HG03159 (cell line): Measurements from ENCODE around the gene ERBB4.

Source experiments
- ATAC-seq: cut with Tn5 transposase; IDR thresholded peaks from one replicate; pipeline ENCODE4 v1.9.1; 2021; ENCODE audit warnings: mild to moderate bottlenecking, moderate library complexity; ENCODE audit not compliant: unreplicated experiment

ERBB4 gene

DNA sequence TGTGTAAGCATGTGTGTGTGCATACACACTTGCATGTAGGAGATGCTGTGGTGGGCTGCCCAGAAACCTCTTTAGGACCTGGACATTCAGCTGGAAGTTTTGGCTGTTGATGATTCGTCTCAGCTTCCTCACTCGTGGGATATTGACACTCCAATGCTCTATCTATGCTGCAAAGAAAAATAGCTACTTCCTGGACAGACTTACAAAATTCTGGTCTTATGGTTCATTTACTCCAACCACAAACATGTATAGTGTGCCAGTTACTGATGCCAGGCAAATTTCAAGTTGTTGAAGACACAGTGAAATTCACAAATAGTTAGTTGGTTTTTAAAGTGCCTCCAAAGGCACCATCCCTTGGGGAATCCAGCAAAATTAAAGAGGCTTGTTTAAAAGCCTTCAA, 1099.6 kb downstream of the ERBB4 start:
- no peak for ATAC-seq

DNA sequence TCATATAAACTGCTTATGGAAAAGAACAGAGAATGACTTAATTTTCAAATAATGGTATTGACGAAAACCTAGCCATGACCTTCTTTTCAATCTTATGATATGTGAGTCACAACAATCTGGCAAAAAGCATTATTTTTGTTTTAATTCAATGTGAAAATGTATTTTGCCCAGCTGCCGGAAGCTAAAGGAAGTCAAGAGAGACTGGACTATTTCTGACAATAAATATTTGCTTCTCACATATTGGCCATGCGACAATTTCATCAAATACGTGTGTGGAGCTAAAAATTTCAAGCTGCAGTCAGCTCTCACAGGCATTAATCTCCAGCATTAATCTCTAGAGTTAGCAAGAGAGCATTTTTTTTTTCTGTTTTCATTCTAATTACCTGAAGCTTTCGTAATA, 1101.2 kb downstream of the ERBB4 start:
- ATAC-seq, result no peak

DNA sequence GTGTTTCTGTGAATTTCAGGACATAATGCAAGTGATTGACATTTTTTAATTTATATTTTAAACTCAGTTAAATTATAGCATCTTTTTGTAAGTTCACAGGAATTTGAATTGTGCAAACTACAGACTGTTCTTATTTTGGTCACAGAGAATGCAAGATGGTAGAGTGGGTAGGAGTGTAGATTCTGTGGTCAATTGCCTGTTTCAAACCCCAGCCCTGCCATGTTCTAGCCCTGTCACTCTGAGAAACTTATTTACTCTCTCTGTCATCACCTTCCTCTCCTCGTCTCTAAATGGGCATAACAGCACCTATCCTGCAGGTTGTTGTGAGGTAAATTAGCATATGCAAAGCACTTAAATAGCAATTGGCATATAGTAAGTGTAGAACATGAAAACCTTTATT, 1102.4 kb downstream of the ERBB4 start:
- ATAC-seq, result no peak

DNA sequence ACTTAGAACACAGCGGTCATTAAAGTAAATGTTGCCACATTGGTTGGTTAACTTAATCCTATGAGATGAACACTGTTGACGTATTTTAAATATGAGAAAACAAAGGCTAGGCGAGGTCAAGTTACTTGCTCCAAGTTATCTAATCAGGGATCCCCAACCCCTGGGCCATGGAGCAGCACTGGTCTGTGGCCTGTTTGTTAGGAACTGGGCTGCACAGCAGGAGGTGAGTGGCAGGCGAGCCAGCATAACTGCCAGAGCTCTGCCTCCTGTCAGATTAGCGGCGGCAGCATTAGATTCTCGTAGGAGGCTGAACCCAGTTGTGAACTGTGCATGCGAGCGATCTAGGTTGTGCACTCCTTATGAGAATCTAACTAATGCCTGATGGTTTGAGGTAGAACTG, 1103.3 kb downstream of the ERBB4 start:
- no peak for ATAC-seq

DNA sequence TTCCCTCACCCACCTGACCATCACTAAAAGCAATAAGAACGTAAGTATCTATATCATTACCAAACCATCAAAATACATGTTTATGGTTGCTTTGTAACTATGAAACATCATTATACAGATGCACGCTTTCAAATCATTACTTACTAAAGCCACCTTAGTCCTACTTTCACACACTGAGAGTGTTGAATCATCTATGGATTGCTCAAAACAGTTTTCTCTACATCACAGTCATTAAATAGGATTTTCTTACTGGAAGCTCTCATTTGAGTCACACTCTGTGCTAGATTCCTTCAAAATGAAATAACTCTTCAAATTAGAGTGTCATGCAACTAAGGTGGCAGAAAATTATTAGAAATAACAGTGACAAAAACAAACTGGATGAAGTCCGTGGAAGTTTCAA, 1103.8 kb downstream of the ERBB4 start:
- no peak for ATAC-seq

DNA sequence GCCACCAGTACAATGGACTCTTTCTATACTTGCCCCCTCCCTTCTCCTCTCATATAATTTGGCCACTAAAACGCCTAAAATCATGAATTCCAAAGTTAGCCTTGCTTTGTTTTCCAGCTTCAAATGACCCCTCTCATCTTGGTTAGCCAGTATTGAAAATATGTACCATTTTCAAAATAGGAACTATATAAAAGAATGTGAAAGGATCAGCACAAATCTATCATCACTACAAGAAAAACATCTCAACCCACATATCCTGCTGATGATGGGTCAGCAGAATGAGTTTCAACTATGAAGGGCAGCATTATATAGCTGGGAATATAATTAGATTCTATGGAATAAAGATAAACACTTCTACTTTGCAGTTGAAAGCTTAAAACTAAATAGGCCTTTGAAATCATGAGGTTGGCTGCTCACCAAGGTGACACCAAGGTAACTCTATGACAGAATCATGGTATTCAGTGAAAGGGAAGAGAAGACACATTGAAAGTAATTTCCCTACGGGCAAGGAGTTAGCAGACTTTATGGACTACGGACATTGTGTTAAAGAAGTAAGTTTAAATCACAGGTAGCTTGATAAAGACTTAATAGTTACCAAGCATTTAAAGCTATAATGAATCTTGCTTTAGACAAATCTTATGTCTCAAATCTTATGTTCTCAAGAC, 1109.2 kb downstream of the ERBB4 start:
- ATAC-seq, result no peak

DNA sequence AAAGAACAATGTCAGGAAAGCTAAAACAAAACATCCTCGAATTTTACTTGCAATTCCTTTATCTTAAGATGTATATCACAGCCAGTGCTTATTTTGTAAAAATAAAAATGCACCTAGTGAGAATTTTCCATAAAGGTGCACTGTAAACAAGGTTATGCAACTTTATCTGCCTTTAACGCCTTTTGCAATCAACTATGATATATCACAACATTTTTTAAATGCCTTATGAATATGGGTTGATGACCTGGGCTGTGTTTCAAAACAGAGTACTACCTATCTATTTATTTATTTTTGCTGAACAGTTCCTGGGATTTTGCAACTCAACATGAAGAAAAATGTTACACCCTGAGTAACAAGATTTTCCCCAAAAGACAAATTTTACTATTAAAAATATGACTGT, 1112.4 kb downstream of the ERBB4 start:
- no peak for ATAC-seq

DNA sequence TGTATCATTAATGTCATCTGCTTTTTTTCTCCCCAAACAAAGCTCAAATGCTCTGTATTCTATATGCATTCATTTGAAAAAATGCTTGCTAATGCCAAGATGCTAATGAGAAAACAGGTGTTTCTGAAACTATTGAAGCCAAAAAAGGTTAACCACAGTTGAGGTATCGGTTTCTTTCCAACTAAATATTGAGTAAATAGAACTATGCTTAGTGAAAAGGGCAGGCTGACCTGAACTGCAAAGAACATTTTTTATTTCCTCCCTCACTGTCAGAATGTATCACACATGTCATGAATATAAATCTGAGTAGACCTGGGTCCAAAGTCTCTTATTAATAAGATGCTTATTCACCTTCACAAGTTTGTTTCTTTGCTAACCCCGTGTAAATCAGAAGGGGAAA, 1115.6 kb downstream of the ERBB4 start:
- ATAC-seq, result peak; percentile 56

DNA sequence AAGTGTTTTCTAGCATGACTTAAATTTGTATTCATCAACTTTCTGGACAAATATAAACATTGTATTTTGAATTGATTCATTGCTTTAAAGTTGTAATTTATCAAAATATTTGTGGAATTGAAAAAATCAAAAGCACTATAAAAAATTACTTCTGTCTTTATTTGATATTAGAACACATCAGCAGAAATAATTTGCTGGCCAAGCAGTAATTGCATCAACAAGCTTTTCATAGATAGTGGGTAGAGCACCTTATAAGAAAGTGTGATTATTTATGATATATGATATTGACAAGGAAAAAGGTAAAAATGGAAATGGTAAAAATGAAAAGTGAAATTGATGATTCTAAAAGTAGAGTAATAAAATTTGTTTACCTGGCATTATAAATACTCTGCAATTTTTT, 1121.1 kb downstream of the ERBB4 start:
- no peak for ATAC-seq

DNA sequence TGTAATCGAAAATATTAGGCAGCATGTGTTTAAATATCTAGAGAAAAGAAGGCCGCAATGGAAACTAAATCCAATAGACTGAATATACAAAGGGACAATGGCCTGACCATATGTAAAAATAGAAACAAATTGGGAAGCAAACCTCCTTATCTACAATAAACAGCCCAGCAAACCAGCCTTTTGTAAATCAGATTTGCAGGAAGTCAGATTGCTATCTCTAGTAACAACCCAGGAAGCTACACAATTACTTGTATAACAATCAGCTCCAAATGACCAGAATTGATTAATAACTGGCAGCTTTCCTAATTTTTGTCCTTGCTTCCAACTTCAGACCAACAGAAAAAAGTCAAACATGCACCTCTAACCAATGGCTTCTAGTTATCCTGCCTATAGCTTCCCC, 1122.2 kb downstream of the ERBB4 start:
- no peak for ATAC-seq

DNA sequence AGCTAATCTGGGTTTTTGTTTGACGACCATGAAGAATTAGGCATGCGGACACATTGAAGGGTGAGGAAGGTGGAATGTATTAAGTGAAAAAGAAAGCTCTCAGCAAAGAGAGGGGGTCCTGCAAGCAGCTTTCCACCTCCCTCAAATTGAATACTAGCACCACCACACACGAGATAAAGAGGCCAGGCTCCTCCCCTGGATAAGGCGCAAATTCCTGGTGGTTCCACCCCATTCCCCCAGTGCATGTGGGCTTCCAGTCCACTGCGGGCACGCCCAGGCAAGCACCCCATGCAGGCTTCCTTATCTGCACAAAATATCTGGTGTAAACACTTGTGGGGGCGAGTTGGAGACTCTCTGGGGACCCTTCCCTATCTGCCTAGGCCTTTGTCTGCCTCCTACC, 1124.9 kb downstream of the ERBB4 start:
- no peak for ATAC-seq

DNA sequence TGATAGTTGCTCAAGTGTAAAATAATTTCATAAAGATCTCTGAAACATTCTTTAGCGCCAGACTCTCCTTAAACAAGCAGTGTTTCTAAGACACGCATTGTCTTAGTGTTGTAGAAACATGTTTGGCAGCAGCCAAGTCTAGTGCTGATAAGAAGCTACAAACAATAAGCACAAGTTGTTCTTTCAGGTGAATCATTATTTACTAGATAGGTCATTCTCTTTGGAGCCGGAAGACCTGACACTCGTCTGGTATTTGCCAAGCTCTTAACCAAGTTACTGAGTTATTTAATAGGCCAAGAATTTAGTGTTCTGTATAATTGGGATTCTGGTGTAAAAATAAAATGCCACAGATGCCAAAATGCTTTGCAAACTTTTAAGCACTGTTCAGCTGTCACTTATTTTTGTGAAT, 1130.1 kb downstream of the ERBB4 start:
- no peak for ATAC-seq

DNA sequence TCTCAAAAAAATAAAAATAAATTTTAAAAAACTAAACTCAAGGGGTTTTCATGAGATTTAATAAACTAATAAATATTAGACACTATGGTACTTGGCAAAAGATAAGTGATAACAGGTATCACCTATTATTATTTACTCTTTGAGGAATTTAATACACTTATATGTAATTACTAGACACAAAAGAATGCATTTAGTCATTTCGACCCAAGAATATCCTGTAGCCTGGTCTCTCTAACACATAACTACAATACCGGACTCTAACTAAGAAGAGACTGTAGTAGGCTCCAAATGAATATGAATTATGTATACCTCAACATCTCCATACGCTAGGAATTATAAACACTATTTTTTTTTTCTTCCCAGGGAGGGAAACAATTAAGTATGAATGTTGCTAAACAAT, 1131.5 kb downstream of the ERBB4 start:
- no peak for ATAC-seq

DNA sequence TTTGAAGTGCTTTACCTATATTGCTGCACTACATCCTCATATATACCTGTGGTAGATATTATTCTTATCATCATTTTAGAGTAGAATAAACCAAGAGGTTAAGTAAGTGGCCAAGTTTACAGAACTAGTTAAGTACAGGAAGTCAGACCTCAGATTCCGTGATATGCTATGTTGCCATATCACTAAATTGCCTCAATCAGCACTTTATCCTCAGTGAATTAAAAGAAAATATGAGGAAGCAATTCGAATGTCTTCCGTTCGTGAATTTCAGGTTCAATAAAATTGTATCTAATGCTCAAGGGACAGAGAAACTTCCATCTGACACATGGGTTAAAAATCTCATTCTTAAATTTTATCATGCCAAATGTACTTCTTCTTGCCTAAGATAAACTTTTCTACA, 1133.6 kb downstream of the ERBB4 start:
- ATAC-seq, result no peak

DNA sequence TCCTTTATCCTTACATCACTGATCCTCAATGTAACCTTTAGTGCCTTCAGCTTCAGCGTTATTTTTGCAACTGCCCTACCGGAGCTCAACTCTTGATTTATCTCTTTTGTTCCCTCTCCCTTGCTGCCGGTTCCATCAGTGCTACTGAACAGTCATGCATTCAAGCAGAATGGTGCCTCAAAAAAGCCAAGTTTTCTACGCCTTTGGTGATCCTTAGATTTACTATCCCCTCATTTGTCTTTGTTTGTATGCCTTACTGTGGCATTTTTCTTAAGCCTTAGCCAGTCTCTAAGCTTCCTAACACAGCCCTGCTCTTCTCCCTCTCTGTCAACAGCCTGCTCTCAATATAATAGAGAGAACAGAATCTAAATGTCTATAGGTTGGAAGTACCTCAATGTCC, 1134.5 kb downstream of the ERBB4 start:
- no peak for ATAC-seq

DNA sequence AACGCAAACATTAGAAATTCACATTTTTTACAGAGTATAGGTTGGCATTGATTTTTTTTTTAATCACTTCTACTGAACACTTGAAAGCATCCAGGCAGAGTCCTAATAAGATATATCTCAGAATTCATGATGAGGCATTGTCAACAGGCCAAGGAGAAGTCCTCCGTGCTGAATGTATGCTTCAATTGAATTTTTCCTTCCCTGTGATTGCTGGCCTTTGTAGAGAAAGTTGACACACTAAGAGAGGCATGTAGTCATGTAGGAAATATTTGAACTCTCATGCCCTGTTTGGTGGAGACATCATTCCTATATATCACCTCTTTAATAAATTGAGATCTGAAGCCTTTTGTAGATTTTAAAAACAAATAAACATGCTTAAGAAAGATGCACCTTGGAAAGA, 1137.3 kb downstream of the ERBB4 start:
- no peak for ATAC-seq

DNA sequence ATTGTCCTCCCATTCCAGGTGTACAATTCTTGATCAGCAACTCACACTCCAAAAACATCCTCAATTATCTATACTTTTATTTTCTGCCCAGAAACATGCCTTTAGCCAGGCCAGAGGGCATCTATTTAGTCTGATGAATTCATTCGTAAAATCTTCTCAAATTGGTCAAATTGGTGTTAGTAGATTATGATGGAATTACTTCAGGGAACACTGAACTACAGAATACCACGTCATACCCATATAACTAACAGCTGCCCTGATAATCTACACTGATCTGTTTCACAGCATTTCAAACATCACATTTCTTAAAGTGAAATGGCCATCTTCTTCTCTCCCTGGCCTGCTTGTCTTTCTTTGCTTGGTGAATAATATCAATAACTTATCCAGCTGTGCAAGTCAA, 1140.8 kb downstream of the ERBB4 start:
- ATAC-seq, result no peak

DNA sequence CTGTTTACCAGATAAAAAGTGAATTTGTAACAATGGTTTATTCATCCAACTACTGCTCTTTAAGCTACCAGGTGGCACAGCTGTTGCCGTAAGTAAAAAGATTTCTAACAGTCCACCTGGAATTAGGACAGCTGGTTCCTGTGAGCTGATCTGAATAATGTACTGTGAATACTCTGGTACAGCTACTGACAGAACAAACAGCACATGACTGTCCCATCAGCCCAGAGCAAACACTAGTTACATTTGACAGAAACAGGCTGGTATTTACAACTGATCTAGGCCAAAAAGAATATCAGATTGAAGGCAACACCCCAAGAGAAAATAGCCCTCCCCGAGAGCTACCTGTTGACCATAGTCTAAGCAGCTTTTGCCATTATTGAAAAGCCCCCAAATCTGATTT, 1141.8 kb downstream of the ERBB4 start:
- no peak for ATAC-seq

DNA sequence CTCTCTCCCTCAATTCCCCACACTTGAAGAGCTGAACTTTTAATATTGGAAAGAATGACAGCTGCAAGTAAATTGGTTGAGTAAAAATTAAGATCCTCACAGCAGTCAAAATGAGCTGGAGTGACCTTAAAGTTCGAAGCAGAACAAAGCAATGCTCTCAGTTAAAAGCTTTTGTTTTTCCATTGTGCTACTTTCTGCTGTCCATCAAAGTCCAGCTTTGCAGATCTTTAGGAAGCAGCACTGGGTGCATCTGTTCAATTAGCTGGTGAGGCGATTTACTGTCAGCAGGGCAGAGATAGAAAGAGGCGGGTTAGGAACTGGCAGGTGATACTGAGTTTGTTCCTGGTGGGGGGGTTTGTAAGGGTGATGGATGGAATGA, 1147.4 kb downstream of the ERBB4 start:
- ATAC-seq, result no peak

DNA sequence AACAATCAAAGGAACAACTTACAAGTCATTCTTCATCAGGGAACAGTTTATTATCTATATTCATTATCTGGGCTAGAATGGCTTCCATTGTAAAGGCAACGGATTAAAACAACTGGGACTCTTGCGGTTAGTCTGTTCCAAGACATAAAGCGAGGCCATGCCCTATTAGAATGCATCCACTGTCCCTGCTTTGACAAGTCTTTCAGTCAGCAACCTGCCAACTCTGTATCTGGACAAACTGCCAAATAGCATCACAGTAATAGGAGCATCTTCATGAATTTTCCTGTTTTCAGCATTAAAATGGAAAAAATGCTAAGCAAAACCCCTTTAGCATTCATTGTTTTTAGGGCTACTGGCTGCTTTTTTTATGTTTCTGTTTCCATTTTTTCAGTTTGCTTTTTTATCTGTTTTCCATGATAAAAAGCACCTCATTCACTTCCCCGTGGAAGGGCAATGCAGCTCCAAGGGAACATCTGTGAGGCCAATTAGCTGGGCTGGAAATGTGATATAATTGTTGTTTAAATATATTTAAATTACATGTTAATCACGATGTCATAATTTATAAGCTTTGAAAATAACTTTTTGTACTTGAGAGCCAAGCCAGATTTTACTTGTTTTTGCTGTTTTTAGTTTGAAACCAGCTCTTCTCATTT, 1147.9 kb downstream of the ERBB4 start:
- no peak for ATAC-seq

DNA sequence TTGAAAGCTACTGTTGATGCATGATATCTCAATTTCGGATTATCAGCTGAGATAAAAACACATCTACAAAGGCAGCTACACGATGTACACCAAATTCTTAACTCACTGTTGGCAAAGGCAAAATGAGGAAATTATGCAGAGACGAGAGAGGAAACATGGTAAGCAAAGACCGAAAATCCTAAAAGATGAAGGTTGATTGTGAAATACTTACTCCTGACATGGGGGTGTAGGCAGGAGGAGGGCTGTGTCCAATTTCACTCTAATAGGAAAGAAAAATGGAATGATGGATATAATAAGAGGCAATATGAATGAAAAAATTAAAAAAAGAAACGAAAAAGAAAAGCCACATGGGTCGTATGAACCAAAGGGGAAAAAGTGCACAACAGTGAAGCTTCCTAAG, 1150.9 kb downstream of the ERBB4 start:
- ATAC-seq, result no peak

DNA sequence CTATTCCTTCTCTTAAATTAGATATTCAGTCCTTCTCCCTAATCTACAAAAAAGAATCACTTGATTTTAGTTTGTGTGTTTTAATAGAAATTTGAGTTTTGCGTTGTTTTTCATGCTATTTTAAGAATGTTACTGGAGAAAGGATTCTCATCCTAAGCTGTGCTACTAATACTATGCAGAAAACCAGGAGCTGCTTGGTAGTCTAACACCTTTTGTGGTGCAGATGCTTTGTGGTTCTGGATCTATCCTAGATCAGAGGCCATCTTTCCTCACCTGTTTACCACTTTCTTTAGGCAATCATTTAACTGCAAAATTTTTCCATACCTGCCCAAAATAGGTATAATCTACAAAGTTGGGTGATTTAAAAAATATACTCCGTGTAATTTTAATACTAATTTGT, 1158.6 kb downstream of the ERBB4 start:
- ATAC-seq, result no peak

DNA sequence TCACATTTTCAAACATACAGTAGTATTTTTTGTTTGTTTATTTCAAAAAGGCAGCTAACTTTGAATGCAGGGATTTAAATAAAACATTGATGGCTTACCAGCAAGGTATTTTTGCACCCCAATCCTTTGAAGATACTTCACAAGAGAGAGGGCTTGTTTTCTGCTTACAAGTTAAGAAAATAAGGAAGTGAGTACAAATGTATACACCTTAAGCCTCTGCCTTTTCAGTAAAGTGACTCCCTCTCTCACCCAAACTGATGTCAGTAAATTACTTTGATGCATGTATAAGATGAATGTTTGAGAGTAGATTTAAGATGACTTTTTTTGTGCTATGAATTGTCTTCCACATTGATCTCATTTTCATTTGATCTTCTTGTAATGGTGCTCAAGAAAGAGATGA, 1162.2 kb downstream of the ERBB4 start:
- ATAC-seq, result no peak
